ENCODE measurements around the gene CLECL1. TPM values are rescaled to one million over a fixed set of nuclear protein-coding genes. Genes with fewer than 3 reads are reported as not detected.

Gene CLECL1
- total RNA-seq, 1 experiment from 2014 or later, result not detected

DNA sequence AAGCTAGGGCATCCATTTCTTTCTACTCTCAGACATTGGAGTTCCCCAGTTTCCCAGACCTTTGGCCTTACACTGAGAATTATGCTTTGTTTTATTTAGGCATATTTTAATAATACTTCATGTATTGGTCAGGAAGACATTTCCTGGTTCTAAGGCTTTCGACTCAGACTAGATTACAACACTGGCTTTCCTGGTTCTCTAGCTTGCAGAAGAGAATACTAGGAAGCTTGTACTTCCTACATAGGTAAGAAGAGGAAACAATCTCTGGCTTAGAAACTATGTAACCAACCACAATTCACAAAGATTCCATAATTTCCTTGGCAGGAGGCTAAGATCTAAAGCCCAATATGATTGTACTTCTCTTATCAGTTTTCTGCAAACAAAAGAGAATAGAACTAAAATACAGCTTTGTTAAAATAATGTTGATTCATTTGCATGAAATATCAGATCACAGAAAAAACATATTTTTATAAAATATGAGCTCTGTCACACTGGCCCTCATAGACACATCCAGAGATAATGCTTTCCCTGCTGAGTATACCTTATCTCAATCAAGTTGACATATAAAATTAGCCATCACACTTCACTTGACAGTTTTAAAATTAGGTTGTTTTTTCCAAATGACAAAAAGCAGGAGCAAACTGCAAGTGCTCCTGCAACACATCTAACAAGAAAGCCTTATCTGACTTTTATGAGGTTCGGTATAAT lies 32.8 kb downstream of the CLECL1 start:
- RAD21 ChIA-PET (ENCODE audit: low non-redundant PET in 1 of 2, low total read pairs in 2 of 2, uncharacterized antibody in 2 of 2, unreplicated experiment in 2 of 2), result interaction anchor here in 1 of 2 experiments (1.2 kb wide), 1 partner anchor 8 kb away, joined by 3 read pairs; no protein-coding TSS in a partner anchor
- Histone ChIP-seq H3K9me3 (ENCODE audit: control insufficient read depth in 1 of 2, insufficient read depth in 1 of 2, low read depth in 1 of 2, low read length in 2 of 2) (no peaks in the 10 kb centered on the region), H3K79me2 (ENCODE audit: insufficient read depth, low read length) (no peaks in the 10 kb centered on the region), H4K20me1 (ENCODE audit: insufficient read depth) (no peaks in the 10 kb centered on the region), H2AFZ (ENCODE audit: low read depth, low read length, poor library complexity, severe bottlenecking) (no peak overlapping the region), H3K27ac (ENCODE audit: low read depth, low read length) (no peak overlapping the region), H3K27me3 (ENCODE audit: insufficient read depth, low read length) (no peaks in the 10 kb centered on the region), H3K4me2 (ENCODE audit: low read length) (no peak overlapping the region), H3K36me3 (ENCODE audit: control insufficient read depth in 1 of 2, insufficient read depth in 2 of 2, low read length in 2 of 2) (no peaks in the 10 kb centered on the region), H3K9me2 (ENCODE audit: insufficient read depth) (no peaks in the 10 kb centered on the region), H3K4me3 (replicated peaks in 1 of 2; ENCODE audit: low read depth in 1 of 2, low read length in 2 of 2) (no peak overlapping the region), H3K9ac (ENCODE audit: low read length) (no peak overlapping the region), H3K4me1 (ENCODE audit: control insufficient read depth in 1 of 2, insufficient read depth in 2 of 2, low read length in 2 of 2) (no peaks in the 10 kb centered on the region)
- TF ChIP-seq, protein P1, sequence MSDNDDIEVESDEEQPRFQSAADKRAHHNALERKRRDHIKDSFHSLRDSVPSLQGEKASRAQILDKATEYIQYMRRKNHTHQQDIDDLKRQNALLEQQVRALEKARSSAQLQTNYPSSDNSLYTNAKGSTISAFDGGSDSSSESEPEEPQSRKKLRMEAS (IDR thresholded peaks at IDR 0.05), result no peak
- TF ChIP-seq CTCF (IDR thresholded peaks at IDR 0.05 in 2 of 3, conservative IDR thresholded peaks at IDR 0.05 in 1 of 3; ENCODE audit: borderline replicate concordance in 1 of 3, insufficient read depth in 1 of 3, low read depth in 2 of 3, low read length in 2 of 3), result no peak
- no peak for TF ChIP-seq YY1 (IDR thresholded peaks at IDR 0.05; ENCODE audit: extremely low read depth, insufficient replicate concordance, low read depth, low read length)
- TF ChIP-seq, protein P2, sequence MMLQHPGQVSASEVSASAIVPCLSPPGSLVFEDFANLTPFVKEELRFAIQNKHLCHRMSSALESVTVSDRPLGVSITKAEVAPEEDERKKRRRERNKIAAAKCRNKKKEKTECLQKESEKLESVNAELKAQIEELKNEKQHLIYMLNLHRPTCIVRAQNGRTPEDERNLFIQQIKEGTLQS (IDR thresholded peaks at IDR 0.05), result no peak
- TF ChIP-seq ZNF274 (IDR thresholded peaks at IDR 0.05; ENCODE audit: low read depth, low read length), result no peak
- no TSS peak for BruUV-seq (replicated peaks)
- POLR2A ChIA-PET, result no interaction called here
- ATAC-seq (no peak), DNase-seq (ENCODE audit: low read depth, low spot score) (no peak)
- CTCF ChIA-PET, result interaction anchor here (1.8 kb wide), 1 partner anchor 8 kb away, joined by 9 read pairs; no protein-coding TSS in a partner anchor
- intact Hi-C loops (cut with micrococcal nuclease), result no loop called here

Data from HCT116 (cell line).